OCI-LY1 (cell line): ENCODE results near the gene PKM.

Source experiments
- H2AFZ ChIP-seq: fragments of 200-600 bp; sonication (generic), shearing (Covaris generic); 2 replicates; pipeline ENCODE4 v1.6.0; 2014; ENCODE audit warnings: antibody characterized with exemption, mild to moderate bottlenecking, low read length
- H3F3A ChIP-seq: fragments of 200-600 bp; sonication (generic), shearing (Covaris generic); 2 replicates; pipeline ENCODE4 v1.6.0; 2014; ENCODE audit warnings: mild to moderate bottlenecking, antibody characterized with exemption, low read length, moderate library complexity; ENCODE audit not compliant: insufficient read depth
- H3K27ac ChIP-seq: fragments of 200-600 bp; sonication (generic); 2 replicates; pipeline ENCODE4 v1.5.1; 2014; ENCODE audit warnings: low read length, mixed run types, mild to moderate bottlenecking, low read depth; ENCODE audit not compliant: poor library complexity, severe bottlenecking
- H3K27me3 ChIP-seq: fragments of 200-600 bp; sonication (generic); 2 replicates; pipeline ENCODE4 v1.6.0; 2014; ENCODE audit warnings: antibody characterized with exemption, mild to moderate bottlenecking, low read length, moderate library complexity; ENCODE audit not compliant: insufficient read depth
- H3K36me3 ChIP-seq: fragments of 200-600 bp; sonication (generic); 2 replicates; pipeline ENCODE4 v1.6.1; 2014; ENCODE audit warnings: mild to moderate bottlenecking, antibody characterized with exemption, low read length, moderate library complexity, mixed read lengths; ENCODE audit not compliant: insufficient read depth
- H3K4me1 ChIP-seq: fragments of 200-600 bp; sonication (generic); 2 replicates; pipeline ENCODE4 v1.5.1; 2014; ENCODE audit warnings: mild to moderate bottlenecking, low read length, moderate library complexity; ENCODE audit not compliant: insufficient read depth, severe bottlenecking
- H3K4me2 ChIP-seq: fragments of 200-600 bp; sonication (generic), shearing (Covaris generic); 2 replicates; pipeline ENCODE4 v1.6.1; 2014; ENCODE audit warnings: low read length
- H3K4me3 ChIP-seq: fragments of 200-600 bp; sonication (generic); 2 replicates; pipeline ENCODE4 v1.5.1; 2014; ENCODE audit warnings: low read length, low read depth, mild to moderate bottlenecking, mixed read lengths; ENCODE audit not compliant: poor library complexity, severe bottlenecking
- H3K79me2 ChIP-seq: fragments of 200-600 bp; shearing (Covaris generic); 2 replicates; pipeline ENCODE4 v1.6.1; 2016; ENCODE audit warnings: mixed run types, low read length, mixed read lengths; ENCODE audit not compliant: insufficient read depth
- H3K9ac ChIP-seq: fragments of 200-600 bp; sonication (generic), shearing (Covaris generic); 2 replicates; pipeline ENCODE4 v1.6.1; 2014; ENCODE audit warnings: mild to moderate bottlenecking, low read length, mixed read lengths
- H3K9me2 ChIP-seq: fragments of 200-600 bp; sonication (generic), shearing (Covaris generic); 2 replicates; pipeline ENCODE4 v1.6.1; 2014; ENCODE audit warnings: low read depth, mild to moderate bottlenecking, low read length, mixed read lengths
- H3K9me3 ChIP-seq: fragments of 200-600 bp; shearing (Covaris generic); 2 replicates; pipeline ENCODE4 v1.6.1; 2014; ENCODE audit warnings: low read length, mixed read lengths
- H4K20me1 ChIP-seq: fragments of 200-600 bp; sonication (generic), shearing (Covaris generic); 2 replicates; pipeline ENCODE4 v1.6.0; 2016; ENCODE audit warnings: mild to moderate bottlenecking, low read length; ENCODE audit not compliant: insufficient read depth
- CTCF ChIP-seq: fragments of 200-600 bp; sonication (generic), shearing (Covaris generic); IDR thresholded peaks from 2 replicates; pipeline ENCODE4 v1.5.1; 2017; ENCODE audit warnings: mild to moderate bottlenecking, antibody characterized with exemption, low read length, moderate library complexity, mixed read lengths
- EZH2 ChIP-seq: fragments of 200-600 bp; sonication (generic), shearing (Covaris generic); IDR thresholded peaks from 2 replicates; pipeline ENCODE4 v1.8.0; 2017; ENCODE audit warnings: borderline replicate concordance, mixed run types, mild to moderate bottlenecking, antibody characterized with exemption, low read length, moderate library complexity, mixed read lengths

Gene PKM

DNA sequence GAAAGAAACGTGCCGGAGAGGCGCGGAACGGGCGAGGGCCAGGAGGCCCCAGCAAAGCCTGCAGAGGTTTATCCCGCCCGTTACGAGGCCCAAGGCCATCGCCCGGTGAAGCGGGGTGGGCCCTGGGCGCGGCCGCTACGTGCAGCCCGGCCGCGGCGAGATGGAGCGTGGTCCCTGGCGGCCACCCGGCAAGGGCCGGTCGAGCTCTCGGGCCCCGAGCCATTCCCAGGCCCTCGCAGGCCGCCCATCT lies 1.1 kb downstream of the PKM start:
- Histone ChIP-seq H3K27ac (peak overlapping the region; percentile 93), H3K9me3 (no peaks in the 10 kb centered on the region), H2AFZ (no peak overlapping the region), H3K79me2 (peaks cover 50% of the 10 kb centered on the region), H3K9me2 (no peaks in the 10 kb centered on the region), H3K4me2 (peak overlapping the region; percentile 98), H3K36me3 (peaks cover 26% of the 10 kb centered on the region; the same call in 1 of the 2 replicates), H3K4me1 (peaks cover 52% of the 10 kb centered on the region), H3K9ac (peak overlapping the region; percentile 91), H3K27me3 (no peaks in the 10 kb centered on the region), H4K20me1 (no peaks in the 10 kb centered on the region), H3F3A (peaks cover 10% of the 10 kb centered on the region), H3K4me3 (peak overlapping the region; percentile 82)
- TF ChIP-seq CTCF (no peak), EZH2 (no peak)

DNA sequence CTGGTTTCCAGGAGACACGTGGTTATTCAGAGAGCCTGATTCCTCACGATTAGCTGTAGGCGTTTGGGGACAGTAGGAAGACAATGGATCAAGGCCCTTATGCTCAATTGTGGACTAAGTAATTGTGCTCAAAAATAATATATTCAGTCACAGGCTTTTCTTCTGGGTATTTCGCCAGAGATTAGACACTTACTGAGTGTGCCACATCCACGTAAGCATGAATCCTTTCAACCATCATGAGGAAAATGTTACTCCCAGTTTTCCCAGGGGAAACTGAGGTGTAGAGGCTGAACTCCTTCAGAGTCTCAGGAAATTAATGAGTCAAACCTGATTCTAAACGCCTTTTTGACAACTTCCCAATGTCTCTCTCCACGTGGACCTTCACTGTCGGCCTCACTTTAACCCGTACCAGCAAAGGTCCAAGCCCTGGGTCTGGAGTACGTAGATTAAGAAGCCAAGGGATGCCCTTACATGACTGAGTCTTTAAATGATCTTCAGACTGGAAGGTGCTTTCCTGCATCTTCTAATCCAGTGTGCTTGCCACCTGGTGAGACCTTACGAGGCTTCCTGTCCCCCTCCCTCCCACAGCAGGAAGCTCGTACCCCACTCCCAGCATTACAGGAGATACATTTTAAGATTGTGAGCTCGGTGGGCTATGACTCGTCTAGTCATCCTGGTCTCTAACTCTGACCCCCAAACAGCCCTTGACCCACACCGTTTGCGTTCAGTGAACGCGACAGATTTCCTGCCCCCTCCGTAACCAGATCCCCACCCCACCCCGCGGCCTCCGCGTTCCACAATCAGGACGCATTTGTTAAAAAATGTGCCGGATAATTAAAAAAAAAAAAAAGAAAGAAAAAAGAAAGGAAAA lies 1.7 kb downstream of the PKM start:
- Histone ChIP-seq H3K9me2 (no peaks in the 10 kb centered on the region), H3K4me2 (peak overlapping the region; percentile 98), H3K36me3 (peaks cover 29% of the 10 kb centered on the region), H3K79me2 (peaks cover 54% of the 10 kb centered on the region), H3K4me1 (peaks cover 55% of the 10 kb centered on the region), H2AFZ (no peak overlapping the region), H3K9ac (peak overlapping the region; percentile 91), H3F3A (peaks cover 10% of the 10 kb centered on the region), H3K4me3 (peak overlapping the region; percentile 82), H3K27ac (peak overlapping the region; percentile 93), H3K27me3 (no peaks in the 10 kb centered on the region), H4K20me1 (peaks cover 3% of the 10 kb centered on the region; the same call in 1 of the 2 replicates), H3K9me3 (no peaks in the 10 kb centered on the region)
- TF ChIP-seq EZH2 (no peak), CTCF (no peak)

GRCh38 chr15:72227720-72228119 lies 3.3 kb downstream of the PKM start:
- peaks cover 45% of the 10 kb centered on the region for H3K36me3 ChIP-seq
- H4K20me1 ChIP-seq = peaks cover 4% of the 10 kb centered on the region; the same call in 1 of the 2 replicates
- H3K27me3 ChIP-seq = no peaks in the 10 kb centered on the region
- H3F3A ChIP-seq = peaks cover 10% of the 10 kb centered on the region
- peaks cover 59% of the 10 kb centered on the region for H3K4me1 ChIP-seq
- H3K9me3 ChIP-seq = no peaks in the 10 kb centered on the region
- H2AFZ ChIP-seq = no peak overlapping the region
- peak overlapping the region; percentile 93 for H3K27ac ChIP-seq
- TF ChIP-seq EZH2 (no peak), CTCF (no peak)
- peak overlapping the region; percentile 98 for H3K4me2 ChIP-seq
- H3K9ac ChIP-seq = peak overlapping the region; percentile 91
- peaks cover 70% of the 10 kb centered on the region for H3K79me2 ChIP-seq
- H3K4me3 ChIP-seq = peak overlapping the region; percentile 82
- no peaks in the 10 kb centered on the region for H3K9me2 ChIP-seq
